Stimulated activated CD8-positive, alpha-beta memory T cell treated with anti-CD3 and anti-CD28 coated beads, Interleukin-2, amount 100 ng/mL, for 48 hours (primary cell): Measurements from ENCODE around the gene GALNT16.

Source experiments
- DNase-seq, 2 donors: peaks; one replicate each; pipeline ENCODE4 v3.0.0-alpha.2; 2020; ENCODE audit warnings: low read depth in 2 of 2

Gene GALNT16

GRCh38 chr14:69404883-69405282 lies 144.9 kb downstream of the GALNT16 start:
- no peak for DNase-seq

GRCh38 chr14:69405762-69406161 lies 145.8 kb downstream of the GALNT16 start:
- DNase-seq, result no peak
